IPS-NIHi7 (cell line): ENCODE measurements around the gene WNK2.

Experiments used
- DNase-seq: peaks from one replicate; pipeline ENCODE4 v3.0.0; 2012; ENCODE audit warnings: mixed read lengths; ENCODE audit errors: extremely low spot score

Gene WNK2

GRCh38 chr9:93161786-93162562, 22.0 kb upstream of the WNK2 start:
- no peak for DNase-seq

- no peak for DNase-seq
Measured at GRCh38 chr9:93164085-93164484, 19.9 kb upstream of the WNK2 start.

GRCh38 chr9:93166699-93167098, 17.2 kb upstream of the WNK2 start:
- DNase-seq, result no peak

- DNase-seq, result no peak
Measured at GRCh38 chr9:93167185-93167584, 16.8 kb upstream of the WNK2 start.

- no peak for DNase-seq
Measured at GRCh38 chr9:93167838-93168237, 16.1 kb upstream of the WNK2 start.

GRCh38 chr9:93168581-93168980, 15.4 kb upstream of the WNK2 start:
- no peak for DNase-seq

- no peak for DNase-seq
Measured at GRCh38 chr9:93169444-93169843, 14.5 kb upstream of the WNK2 start.

- DNase-seq, result no peak
Measured at GRCh38 chr9:93170571-93170970, 13.4 kb upstream of the WNK2 start.

GRCh38 chr9:93171261-93171990, 12.5 kb upstream of the WNK2 start:
- DNase-seq, result no peak

- no peak for DNase-seq
Measured at GRCh38 chr9:93172666-93173364, 11.1 kb upstream of the WNK2 start.

- DNase-seq, result no peak
Measured at GRCh38 chr9:93173365-93174051, 10.4 kb upstream of the WNK2 start.

GRCh38 chr9:93174976-93175375, 9.0 kb upstream of the WNK2 start:
- no peak for DNase-seq

- no peak for DNase-seq
Measured at GRCh38 chr9:93177676-93178075, 6.3 kb upstream of the WNK2 start.

GRCh38 chr9:93178851-93179786, 4.8 kb upstream of the WNK2 start:
- no peak for DNase-seq

GRCh38 chr9:93180938-93181337, 3.0 kb upstream of the WNK2 start:
- DNase-seq, result no peak

GRCh38 chr9:93181672-93182435, 2.1 kb upstream of the WNK2 start:
- no peak for DNase-seq

- DNase-seq, result no peak
Measured at GRCh38 chr9:93182572-93182971, 1.4 kb upstream of the WNK2 start.

- no peak for DNase-seq
Measured at GRCh38 chr9:93183131-93183662, 742 bp upstream of the WNK2 start.

- peak; percentile 55 for DNase-seq
Measured at GRCh38 chr9:93184432-93185265, 710 bp downstream of the WNK2 start.
